IPS-18c (cell line): ENCODE results near the gene EXOSC10.

Experiments
- H3K4me3 ChIP-seq: 2 replicates; pipeline ENCODE4 v1.7.0; 2013; ENCODE audit warnings: low read depth, mild to moderate bottlenecking, low read length, moderate library complexity; ENCODE audit not compliant: insufficient read depth
- H3K9me3 ChIP-seq: one replicate; pipeline ENCODE4 v1.6.1; 2013; ENCODE audit warnings: mild to moderate bottlenecking, low read length, moderate library complexity; ENCODE audit not compliant: control insufficient read depth, insufficient read depth

EXOSC10 gene

GRCh38 chr1:11099310-11100148 lies at the start of gene EXOSC10:
Gene EXOSC10 (minus strand): TSS chr1:11099869. CDS start chr1:11099831, 38 bp downstream.
- peaks cover 2% of the 10 kb centered on the region for H3K9me3 ChIP-seq
- peak within 1 kb of the TSS; percentile 99 for H3K4me3 ChIP-seq

GRCh38 chr1:11147197-11147770 lies 47.6 kb upstream of the EXOSC10 start:
- Histone ChIP-seq H3K9me3 (no peaks in the 10 kb centered on the region), H3K4me3 (no peak overlapping the region)

- no peak overlapping the region for H3K4me3 ChIP-seq
- no peaks in the 10 kb centered on the region for H3K9me3 ChIP-seq
Observed at GRCh38 chr1:11145741-11146140, 46.1 kb upstream of the EXOSC10 start.

GRCh38 chr1:11144570-11145256 lies 45.0 kb upstream of the EXOSC10 start:
- Histone ChIP-seq H3K9me3 (no peaks in the 10 kb centered on the region), H3K4me3 (no peak overlapping the region)

- Histone ChIP-seq H3K4me3 (no peak overlapping the region), H3K9me3 (no peaks in the 10 kb centered on the region)
Observed at GRCh38 chr1:11143907-11144306, 44.2 kb upstream of the EXOSC10 start.

- Histone ChIP-seq H3K9me3 (no peaks in the 10 kb centered on the region), H3K4me3 (no peak overlapping the region)
Observed at GRCh38 chr1:11143401-11143800, 43.7 kb upstream of the EXOSC10 start.

- H3K4me3 ChIP-seq: no peak overlapping the region
- H3K9me3 ChIP-seq: no peaks in the 10 kb centered on the region
Observed at GRCh38 chr1:11142618-11143391, 43.1 kb upstream of the EXOSC10 start.

- H3K9me3 ChIP-seq: no peaks in the 10 kb centered on the region
Observed at GRCh38 chr1:11138952-11139351, 39.3 kb upstream of the EXOSC10 start.

GRCh38 chr1:11138029-11138428 lies 38.4 kb upstream of the EXOSC10 start:
- no peak overlapping the region for H3K4me3 ChIP-seq
- no peaks in the 10 kb centered on the region for H3K9me3 ChIP-seq

More at GRCh38 chr1:11138952-11139351, 39.3 kb upstream of the EXOSC10 start:
- no peak overlapping the region for H3K4me3 ChIP-seq

- no peaks in the 10 kb centered on the region for H3K9me3 ChIP-seq
- H3K4me3 ChIP-seq: no peak overlapping the region
Observed at GRCh38 chr1:11134898-11135266, 35.2 kb upstream of the EXOSC10 start.

- Histone ChIP-seq H3K4me3 (no peak overlapping the region), H3K9me3 (no peaks in the 10 kb centered on the region)
Observed at GRCh38 chr1:11134251-11134897, 34.7 kb upstream of the EXOSC10 start.

GRCh38 chr1:11132563-11133293 lies 33.1 kb upstream of the EXOSC10 start:
- Histone ChIP-seq H3K9me3 (no peaks in the 10 kb centered on the region), H3K4me3 (no peak overlapping the region)

GRCh38 chr1:11131816-11132215 lies 32.1 kb upstream of the EXOSC10 start:
- Histone ChIP-seq H3K9me3 (no peaks in the 10 kb centered on the region), H3K4me3 (no peak overlapping the region)

- no peak overlapping the region for H3K4me3 ChIP-seq
- H3K9me3 ChIP-seq: no peaks in the 10 kb centered on the region
Observed at GRCh38 chr1:11130406-11130805, 30.7 kb upstream of the EXOSC10 start.

- Histone ChIP-seq H3K9me3 (no peaks in the 10 kb centered on the region), H3K4me3 (no peak overlapping the region)
Observed at GRCh38 chr1:11129649-11130390, 30.2 kb upstream of the EXOSC10 start.

- H3K4me3 ChIP-seq: no peak overlapping the region
- H3K9me3 ChIP-seq: no peaks in the 10 kb centered on the region
Observed at GRCh38 chr1:11126569-11126968, 26.9 kb upstream of the EXOSC10 start.
